SW 1271 (cell line): ENCODE results near the gene CHMP3.
"Not testable (repeated sequence)": the region's sequence is repeated elsewhere in the genome, so short reads cannot be mapped to it uniquely, and the experiment has no call there.

Experiments
- DNase-seq, 2 experiments: peaks; one replicate each; lab custom pipeline; 2025; lab: John Stamatoyannopoulos, UW

CHMP3 gene

DNA sequence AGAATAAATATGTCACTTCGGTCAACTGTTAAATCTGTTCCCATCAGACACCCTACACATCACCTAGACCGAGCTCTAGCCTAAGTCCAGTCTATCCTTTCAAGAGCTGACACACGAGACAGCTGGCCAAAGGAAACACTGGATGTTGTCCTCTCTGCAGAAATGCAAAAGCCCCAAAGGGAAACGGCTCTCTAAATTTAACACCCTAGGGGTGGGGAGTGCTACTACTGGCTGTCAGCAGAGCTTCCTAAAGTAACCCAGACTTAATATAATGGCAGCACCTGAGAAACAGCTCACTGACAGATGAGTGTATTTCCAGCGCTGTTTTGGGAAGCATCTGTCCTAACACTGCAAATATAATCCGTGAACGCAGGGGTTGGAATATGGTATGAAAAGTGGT lies 55.6 kb downstream of the CHMP3 start:
- DNase-seq, result no peak

DNA sequence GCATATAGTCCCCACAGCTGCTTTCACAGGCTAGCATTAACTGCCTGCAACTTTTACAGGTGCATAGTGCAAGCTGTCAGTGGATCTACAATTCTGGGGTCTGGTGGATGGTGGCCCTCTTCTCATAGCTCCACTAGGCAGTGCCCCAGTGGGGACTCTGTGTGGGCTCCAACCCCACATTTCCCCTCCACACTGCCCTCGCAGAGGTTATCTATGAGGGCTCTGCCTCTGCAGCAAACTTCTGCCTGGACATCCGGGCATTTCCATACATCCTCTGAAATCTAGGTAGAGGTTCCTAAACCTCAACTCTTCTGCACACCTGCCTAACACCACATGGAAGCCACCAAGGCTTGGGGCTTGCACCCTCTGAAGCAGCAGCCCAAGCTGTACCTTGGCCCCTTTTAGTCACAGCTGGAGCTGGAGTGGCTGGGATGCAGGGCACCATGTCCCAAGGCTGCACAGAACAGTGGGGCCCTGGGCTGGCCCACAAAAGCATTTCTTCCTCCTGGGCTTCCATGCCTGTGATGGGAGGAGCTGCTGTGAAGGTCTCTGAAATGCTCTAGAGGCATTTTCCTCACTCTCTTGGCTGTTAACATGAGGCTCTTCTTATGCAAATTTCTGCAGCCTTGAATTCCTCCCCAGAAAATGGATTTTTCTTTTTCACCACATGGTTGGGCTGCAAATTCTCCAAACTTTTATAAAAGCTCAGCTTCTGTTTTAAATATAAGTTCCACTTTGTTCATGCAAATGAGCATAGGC lies 62.7 kb downstream of the CHMP3 start:
- no peak for DNase-seq

DNA sequence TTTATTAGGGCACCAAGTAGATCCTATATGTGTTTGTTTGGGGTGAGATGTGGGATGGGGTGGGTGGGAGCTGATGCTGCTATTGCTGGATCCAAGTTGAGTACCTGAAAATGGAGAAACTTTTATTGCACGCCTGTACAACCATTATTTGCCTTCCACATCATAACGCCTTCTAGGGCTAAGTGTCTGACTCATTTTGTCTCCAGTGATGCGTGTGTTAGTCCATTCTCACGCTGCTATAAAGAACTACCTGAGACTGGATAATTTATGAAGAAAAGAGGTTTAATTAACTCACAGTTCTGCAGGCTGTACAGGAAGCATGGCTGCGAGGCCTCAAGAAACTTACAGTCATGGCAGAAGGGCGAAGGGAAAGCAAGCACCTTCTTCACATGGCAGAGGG lies 63.9 kb downstream of the CHMP3 start:
- DNase-seq, result no peak

DNA sequence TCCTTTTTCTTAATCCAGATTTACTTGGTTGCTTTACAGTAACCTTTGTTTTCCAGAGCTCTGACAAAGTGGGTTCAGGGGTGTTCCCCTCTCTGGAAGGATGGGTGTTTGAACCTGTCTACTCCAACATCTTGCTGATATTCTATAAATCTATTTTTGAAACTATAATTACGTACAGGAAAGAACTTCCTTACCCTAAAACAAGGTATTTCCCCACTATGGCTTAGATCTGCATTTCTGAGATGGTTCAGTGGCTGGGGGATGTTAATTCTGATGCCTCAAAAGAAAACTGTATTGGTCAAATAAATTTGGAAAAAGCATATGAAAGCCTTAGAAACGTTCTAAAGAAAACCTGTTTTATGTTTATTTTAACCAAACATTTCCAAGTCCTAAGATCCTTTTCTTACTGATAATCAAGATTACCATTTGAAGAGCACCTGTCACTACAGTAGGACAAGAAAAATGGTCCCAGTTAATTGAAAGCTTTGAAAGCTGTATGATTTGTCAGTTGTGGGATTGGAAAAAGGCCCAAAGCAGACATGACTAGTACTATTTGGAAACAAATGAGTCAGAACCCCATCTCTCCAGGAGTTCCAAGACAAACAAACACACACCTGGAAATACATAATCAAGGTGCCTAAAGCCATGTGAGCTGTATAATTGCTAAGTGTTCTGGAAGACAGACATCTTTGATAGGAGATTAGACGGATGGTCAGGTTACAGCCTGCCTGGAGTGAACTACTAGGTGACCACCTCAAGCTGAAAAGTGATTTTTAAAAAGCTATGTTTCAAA lies 64.6 kb downstream of the CHMP3 start:
- no peak for DNase-seq

DNA sequence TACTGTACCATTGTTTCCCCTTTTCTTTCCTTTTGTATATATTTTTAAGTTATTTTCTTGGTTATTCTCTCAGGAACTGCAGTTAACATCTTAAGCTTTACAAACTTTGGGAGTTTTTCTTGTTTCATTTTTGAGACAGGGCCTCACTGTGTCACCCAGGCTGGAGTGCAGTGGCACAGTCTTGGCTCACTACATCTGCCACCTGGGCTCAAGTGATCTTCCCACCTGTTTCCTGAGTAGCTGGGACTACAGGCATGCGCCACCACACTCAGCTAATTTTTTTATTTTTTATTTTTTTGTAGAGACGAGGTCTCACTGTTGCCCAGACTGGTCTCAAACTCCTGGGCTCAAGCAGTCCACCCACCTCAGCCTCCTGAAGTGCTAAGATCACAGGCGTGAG lies 66.9 kb downstream of the CHMP3 start:
- not testable (repeated sequence) for DNase-seq

DNA sequence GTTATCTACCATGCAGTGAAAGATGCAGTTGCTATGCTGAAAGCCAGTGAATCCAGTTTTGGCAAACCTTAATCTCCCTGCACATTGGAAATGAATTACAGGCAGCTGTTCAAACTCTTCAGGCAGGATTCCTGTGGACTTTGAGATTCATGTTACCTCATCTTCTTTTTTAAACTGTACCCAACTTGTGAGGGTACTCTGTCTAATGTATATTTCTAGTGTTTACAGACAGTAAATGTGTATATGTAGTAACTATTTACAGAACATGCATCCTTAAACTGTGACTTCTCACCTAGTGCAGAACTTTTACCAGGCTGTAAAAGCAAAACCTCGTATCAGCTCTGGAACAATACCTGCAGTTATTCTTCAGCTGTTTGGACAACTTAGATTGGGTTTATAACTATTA lies 71.2 kb downstream of the CHMP3 start:
- no peak for DNase-seq

DNA sequence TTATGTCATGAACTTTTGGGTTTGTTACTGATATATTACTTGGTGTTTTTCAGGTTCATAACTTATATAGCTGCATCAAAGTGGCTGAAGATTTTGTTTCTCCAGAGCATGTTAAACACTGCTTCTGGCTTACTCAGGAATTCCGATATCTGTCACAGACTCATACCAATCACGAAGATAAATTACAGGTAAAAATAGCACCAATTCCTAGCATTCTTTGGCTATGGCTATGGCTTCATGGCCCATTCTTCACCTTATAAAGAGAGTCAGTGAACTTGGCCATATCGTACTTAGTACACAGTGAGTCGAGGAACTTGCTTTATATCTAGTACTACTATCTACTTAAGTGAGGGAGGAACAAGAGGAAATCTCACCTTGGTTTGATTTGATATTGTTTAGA lies 72.2 kb downstream of the CHMP3 start:
- no peak for DNase-seq

DNA sequence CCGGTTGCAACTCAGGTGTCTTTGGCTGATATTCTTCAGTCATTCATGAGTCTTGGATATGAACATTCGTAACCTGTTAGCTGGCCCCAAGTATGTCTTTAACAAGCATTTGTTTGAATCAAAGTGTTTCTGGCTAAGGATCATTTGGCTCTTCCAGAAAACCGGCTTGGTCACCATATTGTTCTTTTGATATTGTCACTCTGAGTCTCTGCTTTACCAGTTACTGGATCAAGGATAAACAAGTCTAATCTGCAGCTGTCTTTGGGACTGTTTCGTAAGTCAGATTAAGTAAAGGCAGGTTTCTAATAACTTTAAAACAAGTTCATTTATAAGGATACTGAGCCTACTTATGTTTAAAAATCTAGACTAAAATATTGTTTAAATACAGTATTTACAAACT lies 73.0 kb downstream of the CHMP3 start:
- no peak for DNase-seq

DNA sequence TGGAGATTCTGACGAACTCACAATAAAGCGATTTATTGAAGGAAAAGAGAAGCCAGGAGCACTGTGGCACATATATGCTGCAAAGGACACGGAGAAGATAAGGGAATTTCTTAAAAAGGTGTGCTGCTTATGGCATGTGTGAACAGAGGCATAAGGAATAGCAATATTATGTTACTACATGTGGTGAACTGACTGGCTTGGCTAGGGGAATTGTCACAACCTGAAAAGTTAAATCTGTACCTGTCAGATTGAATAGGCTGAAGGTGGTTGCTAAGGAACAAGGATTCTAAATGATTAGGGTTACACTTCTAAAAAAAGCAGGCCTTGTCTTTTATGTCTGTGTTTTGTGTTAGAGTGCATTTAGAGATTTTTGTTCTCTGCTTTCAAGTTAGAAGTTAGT lies 73.7 kb downstream of the CHMP3 start:
- DNase-seq, result no peak

DNA sequence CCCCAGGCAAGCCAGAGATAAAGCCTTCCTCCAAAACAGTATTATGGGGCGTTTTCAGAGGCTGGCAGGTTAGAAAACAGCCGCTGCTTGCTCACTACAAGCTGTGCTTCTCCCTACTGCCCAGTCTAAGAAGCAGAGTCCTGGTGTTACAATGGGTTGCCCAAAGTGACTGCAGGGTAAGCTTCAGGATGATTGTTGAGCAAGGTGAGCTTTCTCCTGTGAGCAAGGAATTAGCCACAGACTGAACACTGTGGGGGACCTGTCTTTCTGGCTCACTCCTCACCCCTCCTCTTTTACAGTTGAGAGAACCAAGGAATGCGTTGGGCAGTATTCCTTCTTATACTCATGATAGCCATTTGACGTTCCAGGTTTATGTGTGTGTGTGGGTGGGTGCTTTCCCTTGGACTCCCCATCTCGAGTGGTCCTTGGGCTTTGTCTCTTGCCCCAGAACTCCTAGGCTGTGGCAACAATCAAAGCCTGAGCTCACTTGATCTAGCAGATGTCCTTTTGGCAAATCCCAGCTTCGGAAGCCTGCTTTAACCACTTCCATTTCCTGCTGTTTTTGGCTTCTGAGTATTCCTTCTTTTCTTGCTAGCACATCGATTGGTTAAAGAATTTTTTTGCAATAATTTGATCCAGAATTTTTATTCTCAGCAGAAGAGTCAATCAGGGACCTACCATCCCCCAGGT lies 74.5 kb downstream of the CHMP3 start:
- no peak for DNase-seq

DNA sequence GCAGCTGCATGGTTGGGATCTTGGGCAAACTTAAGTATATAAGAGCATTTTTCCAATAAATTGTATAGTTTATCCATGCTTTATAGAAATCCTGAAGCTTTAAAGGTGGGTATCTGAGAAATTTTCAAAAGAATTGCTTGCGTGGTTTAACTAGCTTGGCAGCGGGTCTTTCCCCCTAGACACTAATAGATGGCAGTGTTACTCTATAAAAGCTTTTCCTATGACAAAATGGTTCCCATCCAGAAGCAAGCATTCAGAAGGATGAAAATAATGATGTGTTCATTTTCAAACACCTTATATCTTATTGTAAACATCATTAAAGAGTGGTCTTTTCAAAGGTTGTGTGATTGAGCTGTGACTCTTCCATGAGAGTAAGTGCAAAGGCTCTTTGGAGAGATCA lies 76.2 kb downstream of the CHMP3 start:
- DNase-seq, result no peak

DNA sequence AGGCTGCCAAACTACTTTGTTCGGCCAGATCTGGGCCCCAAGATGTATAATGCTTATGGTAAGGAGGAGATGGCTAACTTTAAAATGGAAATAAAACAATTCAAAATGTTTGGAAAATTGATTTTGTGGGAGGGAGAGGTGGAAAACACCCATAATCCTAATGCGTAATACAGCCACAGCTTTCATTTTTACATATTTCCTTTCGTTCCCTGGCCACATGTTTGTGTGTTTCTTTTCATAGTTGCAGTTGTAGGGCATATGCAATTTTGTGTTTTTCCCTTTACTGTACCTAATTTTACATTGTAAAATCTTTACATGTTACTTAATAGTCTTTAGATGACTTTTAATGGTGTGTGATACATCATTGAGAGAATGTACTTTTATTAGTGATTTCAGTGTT lies 77.4 kb downstream of the CHMP3 start:
- DNase-seq, result no peak

DNA sequence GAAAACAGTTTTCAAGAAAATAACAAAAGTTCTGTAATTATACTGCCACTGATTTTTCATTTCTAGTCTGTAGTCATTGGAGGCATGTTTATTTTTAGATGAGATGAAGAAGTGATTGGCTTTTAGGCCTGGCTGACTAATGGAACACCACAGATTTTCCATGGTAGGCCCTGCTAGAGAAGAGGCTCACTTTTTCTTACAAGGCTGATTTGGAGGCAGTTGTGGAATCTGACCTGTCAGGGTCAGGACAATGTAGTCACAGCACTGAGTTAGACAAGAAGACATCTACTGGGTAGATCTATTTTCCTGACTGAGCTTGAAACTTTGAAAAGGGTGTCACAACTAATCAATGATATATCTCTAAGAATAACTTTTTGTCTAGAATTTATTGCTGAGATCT lies 78.1 kb downstream of the CHMP3 start:
- no peak for DNase-seq

DNA sequence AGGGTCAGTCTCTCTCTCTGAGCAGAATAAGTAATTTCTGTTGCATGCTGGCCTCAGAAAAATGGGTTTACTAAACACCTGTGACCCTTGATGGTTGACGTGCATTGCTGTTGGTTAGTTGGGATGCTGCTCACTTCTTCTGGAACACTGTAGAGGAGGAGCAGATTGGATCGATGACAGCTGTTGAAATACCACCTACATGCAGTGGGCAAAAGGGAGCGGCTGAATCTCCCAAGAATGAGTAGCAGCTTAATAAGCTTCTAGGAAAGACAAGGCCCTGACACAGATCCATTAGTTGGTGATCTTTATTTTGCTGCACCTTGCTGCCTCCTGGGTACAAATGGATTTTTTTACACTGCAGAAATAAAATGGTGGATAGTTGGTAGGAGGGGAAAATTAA lies 78.9 kb downstream of the CHMP3 start:
- no peak for DNase-seq

DNA sequence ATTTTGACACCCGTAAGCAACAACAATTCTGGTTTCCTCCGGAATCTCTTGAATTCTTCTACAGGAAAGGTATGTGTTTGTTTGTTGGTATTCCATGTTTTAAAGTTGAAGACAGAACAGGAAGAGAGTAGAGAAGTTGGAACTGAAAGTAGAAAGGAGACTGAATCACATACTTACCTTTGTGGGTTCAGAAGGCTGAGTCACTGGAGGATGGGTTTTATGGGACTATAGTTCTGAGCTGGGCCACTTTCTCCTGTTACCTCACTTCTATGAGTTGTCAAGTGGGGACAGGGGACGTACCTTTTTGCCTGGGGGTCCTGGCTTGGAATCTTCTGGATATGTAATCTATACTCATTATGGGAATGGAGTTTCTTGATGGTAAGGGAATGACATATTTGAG lies 81.2 kb downstream of the CHMP3 start:
- no peak for DNase-seq

DNA sequence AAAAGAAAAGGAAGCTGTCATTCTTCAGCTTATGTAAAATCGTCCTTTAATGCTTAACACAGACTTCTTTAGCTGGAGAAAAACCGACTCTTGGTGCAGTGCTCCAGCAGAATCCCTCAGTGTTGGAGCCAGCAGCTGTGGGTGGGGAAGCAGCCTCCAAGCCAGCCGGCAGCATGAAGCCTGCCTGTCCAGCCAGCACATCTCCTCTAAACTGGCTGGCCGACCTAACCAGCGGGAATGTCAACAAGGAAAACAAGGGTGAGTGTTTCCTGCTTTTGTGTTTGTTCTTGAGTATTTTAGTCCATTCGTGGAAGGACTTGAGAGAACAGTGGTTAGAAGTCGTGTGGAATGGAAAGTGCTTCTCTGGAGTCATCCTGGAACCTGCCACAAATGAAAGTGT lies 83.1 kb downstream of the CHMP3 start:
- DNase-seq, result no peak

DNA sequence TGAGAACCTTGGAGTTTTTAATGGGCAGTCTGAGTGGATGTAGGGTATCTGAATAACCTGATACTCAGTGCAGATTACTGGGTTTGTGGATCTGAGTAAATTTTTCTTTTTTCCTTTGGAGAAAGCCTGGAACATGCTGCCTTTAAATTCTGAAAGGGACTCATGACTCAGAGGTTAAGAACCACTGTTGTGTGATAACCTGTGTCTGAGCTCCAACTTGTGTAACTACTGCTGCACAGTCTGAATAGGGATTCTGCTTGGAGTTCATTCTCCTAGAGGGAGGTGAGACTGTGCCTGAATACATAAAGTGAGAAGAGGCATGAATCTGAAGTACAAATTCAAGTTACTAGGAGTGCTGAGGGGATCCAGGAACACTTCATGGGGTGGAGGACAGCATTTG lies 85.9 kb downstream of the CHMP3 start:
- no peak for DNase-seq

DNA sequence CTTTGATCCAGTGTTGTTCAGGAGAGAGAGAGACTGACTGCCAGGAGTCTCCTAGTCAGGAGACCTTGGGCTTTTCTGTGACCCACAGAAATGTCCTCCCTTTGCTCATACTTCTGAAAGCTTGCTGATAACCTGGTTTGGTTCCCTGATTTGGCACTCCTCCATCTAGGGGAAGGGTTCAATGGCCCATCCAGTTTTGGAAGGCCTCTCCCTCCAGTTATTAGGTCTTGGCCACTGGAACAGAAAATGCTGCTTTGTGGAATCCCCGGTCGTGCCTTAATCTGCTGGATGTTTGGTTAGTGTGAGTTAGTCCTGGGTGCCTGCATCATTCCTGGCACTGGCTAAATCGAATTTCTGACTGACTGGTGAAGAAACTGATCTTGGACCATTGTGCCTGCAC lies 86.3 kb downstream of the CHMP3 start:
- DNase-seq, result no peak

DNA sequence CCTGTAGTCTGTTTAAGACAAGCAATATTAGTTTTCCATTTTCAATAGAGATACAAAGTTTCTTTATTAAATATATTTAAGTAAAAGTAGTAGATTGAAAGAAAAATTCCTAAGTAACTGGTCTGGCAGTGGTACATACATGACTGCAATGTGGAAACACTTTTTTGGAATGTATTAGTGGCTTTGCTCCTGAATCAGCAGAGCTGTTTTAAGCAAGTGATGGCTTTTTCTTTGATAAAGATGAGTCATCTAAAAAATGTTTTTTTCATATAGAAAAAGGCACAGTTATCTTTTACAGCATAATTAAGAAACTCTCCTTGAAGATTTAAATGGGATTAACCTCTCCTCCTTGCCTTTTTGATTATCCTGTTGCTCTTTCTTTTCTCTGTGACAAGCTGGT lies 87.2 kb downstream of the CHMP3 start:
- no peak for DNase-seq

DNA sequence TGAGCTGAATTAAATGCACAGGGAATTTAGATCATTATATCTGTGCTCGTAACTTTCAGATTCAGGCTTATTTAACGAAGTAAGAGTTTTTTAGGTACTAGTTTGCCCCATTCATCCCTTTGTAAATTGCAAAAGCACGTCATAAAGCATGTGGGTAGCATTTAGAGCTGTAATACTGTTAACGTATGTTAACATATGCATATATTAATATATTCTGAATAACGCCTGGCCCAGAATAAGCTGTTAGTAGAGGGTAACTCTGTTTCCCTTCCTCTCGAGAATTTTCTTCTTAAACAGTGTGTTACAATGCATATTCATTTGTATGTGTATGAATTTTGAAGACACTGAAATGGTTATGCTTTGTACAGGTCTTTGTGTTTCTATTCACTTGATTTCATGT lies 91.6 kb downstream of the CHMP3 start:
- DNase-seq, result no peak

DNA sequence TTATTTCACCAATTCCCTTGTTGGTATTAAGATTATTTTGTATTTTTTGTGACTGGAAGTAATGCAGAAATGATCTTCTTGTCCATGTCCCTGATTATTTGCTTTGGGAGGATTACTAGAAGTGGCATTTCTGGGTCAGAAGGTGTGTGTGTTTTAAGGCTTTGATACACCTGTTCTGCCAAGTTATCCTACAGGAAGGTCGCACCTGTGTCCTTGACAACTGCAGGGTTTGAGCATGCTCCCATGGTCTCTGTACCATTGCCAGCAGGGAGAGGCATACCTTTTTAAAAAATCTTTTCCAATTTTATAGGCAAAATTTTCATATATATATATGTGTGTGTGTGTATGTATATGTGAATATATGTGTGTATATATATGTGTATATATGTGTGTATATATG lies 92.4 kb downstream of the CHMP3 start:
- DNase-seq, result no peak

DNA sequence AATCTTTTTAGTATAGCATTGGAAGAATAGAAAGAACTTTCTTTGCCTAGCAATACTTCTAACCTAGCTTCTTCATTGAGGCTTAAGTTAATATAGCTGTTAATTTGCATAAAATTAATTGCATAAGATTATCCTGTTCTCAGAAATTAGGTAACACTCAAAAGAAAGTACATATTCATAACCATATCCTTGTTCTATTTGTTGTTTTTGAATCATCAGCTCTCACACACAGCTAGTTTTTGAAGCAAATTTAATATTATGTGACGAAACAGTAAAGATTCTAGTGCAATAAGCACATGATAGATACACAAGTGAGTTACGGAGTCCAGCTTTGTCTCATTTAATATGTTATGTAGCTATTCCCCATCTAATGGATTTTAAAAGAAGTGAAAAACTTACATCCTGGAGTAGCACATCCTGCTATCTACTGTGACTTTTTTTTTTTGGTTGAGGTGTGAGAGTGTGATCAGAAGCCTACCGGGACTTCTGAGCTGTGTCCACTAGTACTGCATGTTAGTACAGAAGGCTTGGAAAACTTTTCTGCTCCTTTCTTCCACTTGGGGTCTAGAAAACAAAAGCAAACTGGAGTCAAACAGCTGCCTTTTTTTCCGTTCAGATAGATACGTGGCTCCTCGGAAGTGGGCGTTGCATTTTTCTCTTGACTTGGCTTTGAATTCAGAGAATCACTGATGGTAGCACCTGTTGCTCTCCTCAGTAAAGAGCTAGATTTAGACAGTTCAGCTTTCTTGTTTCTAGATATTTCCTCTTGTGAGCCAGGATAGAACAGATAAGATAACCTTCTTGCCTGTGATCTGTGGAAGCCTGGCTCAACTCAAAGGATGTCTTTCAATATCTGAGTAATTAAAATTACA lies 94.8 kb downstream of the CHMP3 start:
- no peak for DNase-seq
